ENCODE results near the gene SPATA3. TPM values are rescaled to one million over a fixed set of nuclear protein-coding genes. Genes with fewer than 3 reads are reported as not detected.

The SPATA3 gene
- total RNA-seq, 8 experiments from 2014 or later: 0.71 TPM; not detected in 7

GRCh38 chr2:231050018-231050901 lies 54.3 kb downstream of the SPATA3 start:
- in situ Hi-C loops (cut with MboI; ENCODE audit: low pct_unique_long_range_greater_than_20kb in 2 of 9, low sequenced_read_pairs in 9 of 9, unreplicated experiment in 9 of 9): no loop called here
- Histone ChIP-seq H3K27ac (no peak overlapping the region), H3K4me3 (no peak overlapping the region), H3K4me1 (replicated peaks in 1 of 2) (peaks cover 0 to 6% of the 10 kb centered on the region in 2 donors)
- peak in 1 of 8 experiments; percentile 55 for ATAC-seq (replicated peaks in 6 of 8)
- WGBS, 10 experiments: 0 to 84% (median 49%) methylated on average over 2 to 5 of the region's 9 CpGs; no CpG with 5 or more reads in 2 of the 10 experiments

- peaks cover 0 to 6% of the 10 kb centered on the region in 2 donors for H3K4me1 ChIP-seq (replicated peaks in 1 of 2)
- no peak overlapping the region for H3K27ac ChIP-seq
- 11 to 88% (median 40%) methylated on average over 2 to 5 of the region's 5 CpGs; no CpG with 5 or more reads in 5 of the 10 experiments for WGBS, 10 experiments
- in situ Hi-C loops (cut with MboI; ENCODE audit: low pct_unique_long_range_greater_than_20kb in 2 of 9, low sequenced_read_pairs in 9 of 9, unreplicated experiment in 9 of 9): no loop called here
- no peak for ATAC-seq (replicated peaks in 6 of 8)
- no peak overlapping the region for H3K4me3 ChIP-seq
Observed at GRCh38 chr2:231051116-231051515, 55.2 kb downstream of the SPATA3 start.

DNA sequence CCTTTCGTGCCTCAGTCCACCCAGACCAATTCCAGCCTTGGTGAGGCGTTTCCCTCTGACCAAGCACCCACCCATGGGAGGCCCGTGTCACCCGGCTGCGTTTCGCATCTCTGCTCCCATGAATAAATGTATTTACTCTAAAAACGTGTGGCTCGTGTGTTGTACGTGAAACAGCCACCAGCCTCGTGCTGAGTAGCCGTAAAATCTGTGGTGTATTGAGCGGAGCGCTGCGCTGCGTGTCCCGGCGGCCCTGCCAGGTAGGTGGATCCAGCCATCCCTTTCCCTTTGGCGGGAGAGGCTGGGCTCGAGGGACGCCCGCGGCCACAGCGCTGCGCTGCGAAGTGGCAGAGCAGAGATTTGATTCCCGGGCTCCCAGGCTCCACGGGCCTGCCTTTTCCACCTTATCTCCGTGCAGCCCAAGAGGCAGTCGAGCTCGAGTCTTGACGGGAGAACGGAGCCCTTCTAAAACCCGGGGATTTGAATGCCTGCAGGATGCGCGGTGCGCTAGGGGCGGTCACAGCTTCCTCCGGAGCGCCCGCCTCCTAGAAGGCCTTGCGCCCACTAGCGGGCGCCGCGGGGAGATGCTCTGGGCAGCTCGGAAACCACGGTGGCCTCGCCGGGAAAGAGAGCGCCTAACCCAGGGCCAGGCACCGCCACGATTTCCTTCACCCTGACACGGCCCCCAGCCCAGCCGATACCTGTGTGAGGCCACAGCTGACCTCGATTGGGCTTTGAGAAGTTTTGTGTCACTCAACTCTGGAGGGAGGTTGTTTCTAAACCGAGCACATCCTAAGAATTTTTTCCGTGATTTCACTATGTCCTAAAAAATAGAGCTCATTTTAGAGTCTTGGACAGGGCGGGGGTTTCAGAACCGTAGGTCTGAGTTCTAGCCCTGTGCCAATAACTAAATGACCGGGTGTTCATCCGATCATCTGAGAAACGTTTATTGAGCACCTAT lies 56.9 kb downstream of the SPATA3 start:
- H3K4me3 ChIP-seq: peak overlapping the region; percentile 46 to 50 (median 46)
- H3K4me1 ChIP-seq (replicated peaks in 1 of 2): peaks cover 2 to 7% of the 10 kb centered on the region in 2 donors
- 0 to 61% (median 18%) methylated on average over 2 to 29 of the region's 62 CpGs; no CpG with 5 or more reads in 2 of the 10 experiments for WGBS, 10 experiments
- H3K27ac ChIP-seq: peak overlapping the region; percentile 19 to 44
- in situ Hi-C loops (cut with MboI; ENCODE audit: low pct_unique_long_range_greater_than_20kb in 2 of 9, low sequenced_read_pairs in 9 of 9, unreplicated experiment in 9 of 9): no loop called here
- peak; percentile 65 to 82 (median 76) for ATAC-seq (replicated peaks in 6 of 8)

GRCh38 chr2:231053846-231054245 lies 57.9 kb downstream of the SPATA3 start:
- ATAC-seq (replicated peaks in 6 of 8): no peak
- no peak overlapping the region for H3K27ac ChIP-seq
- H3K4me3 ChIP-seq: no peak overlapping the region
- 0 to 100% (median 81%) methylated on average over 1 to 4 of the region's 6 CpGs; no CpG with 5 or more reads in 2 of the 10 experiments for WGBS, 10 experiments
- H3K4me1 ChIP-seq (replicated peaks in 1 of 2): peaks cover 11 to 18% of the 10 kb centered on the region in 2 donors
- in situ Hi-C loops (cut with MboI; ENCODE audit: low pct_unique_long_range_greater_than_20kb in 2 of 9, low sequenced_read_pairs in 9 of 9, unreplicated experiment in 9 of 9): no loop called here

- peaks cover 13 to 15% of the 10 kb centered on the region in 2 donors for H3K4me1 ChIP-seq (replicated peaks in 1 of 2)
- in situ Hi-C loops (cut with MboI; ENCODE audit: low pct_unique_long_range_greater_than_20kb in 2 of 9, low sequenced_read_pairs in 9 of 9, unreplicated experiment in 9 of 9): no loop called here
- peak within 1 kb of the TSS; percentile 100 for H3K27ac ChIP-seq
- peak within 1 kb of the TSS; percentile 61 to 84 (median 77) for H3K4me3 ChIP-seq
- ATAC-seq (replicated peaks in 6 of 8): peak; percentile 76 to 86 (median 82)
- WGBS, 10 experiments: 0 to 10% (median 0%) methylated on average over 1 to 14 of the region's 73 CpGs; no CpG with 5 or more reads in 1 of the 10 experiments
Observed at GRCh38 chr2:231056453-231057416, 60.8 kb downstream of the SPATA3 start, which contains the start of gene PSMD1. TSS of gene PSMD1 (plus strand) at chr2:231056867. CDS start at chr2:231057026, 159 bp downstream.

DNA sequence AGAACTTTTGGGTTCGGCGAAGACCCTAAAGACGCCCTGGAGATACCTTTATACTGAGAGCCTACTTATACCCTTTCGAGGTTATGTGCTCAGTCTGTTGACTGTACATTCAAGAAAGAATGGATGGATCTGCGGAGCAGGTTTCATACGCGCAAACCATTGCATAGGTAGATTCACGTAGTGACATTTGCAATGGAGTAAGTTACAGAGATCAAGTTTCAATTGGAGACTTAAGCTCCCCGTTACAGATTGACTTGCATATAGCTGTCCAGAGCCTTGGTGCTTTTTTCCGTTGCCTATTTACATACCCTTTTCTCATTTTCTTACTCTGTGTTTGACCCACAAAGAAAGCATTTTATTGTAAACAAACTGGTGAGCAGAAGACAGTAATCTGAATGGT lies 61.7 kb downstream of the SPATA3 start:
- 0 to 15% (median 5%) methylated on average over 2 to 9 of the region's 10 CpGs; no CpG with 5 or more reads in 1 of the 10 experiments for WGBS, 10 experiments

More for the DNA sequence above, 61.7 kb downstream of the SPATA3 start:
- H3K4me3 ChIP-seq: peak overlapping the region; percentile 61 to 84 (median 77)
- ATAC-seq (replicated peaks in 6 of 8): peak in 1 of 8 experiments; percentile 1
- in situ Hi-C loops (cut with MboI; ENCODE audit: low pct_unique_long_range_greater_than_20kb in 2 of 9, low sequenced_read_pairs in 9 of 9, unreplicated experiment in 9 of 9): no loop called here
- H3K4me1 ChIP-seq (replicated peaks in 1 of 2): peaks cover 12 to 13% of the 10 kb centered on the region in 2 donors
- H3K27ac ChIP-seq: peak overlapping the region in 1 of 2 donors; percentile 100

Other genes with a start within 250 kb of the SPATA3 start
- gene ITM2C, start 131.2 kb upstream of the SPATA3 start, total RNA-seq: 100 to 1,000 TPM in 1 of 8 experiments, 10 to 100 TPM in 7; 25.9 to 442 (median 57.6) TPM
- under 1 TPM; 0.05 to 0.90 (median 0.23) TPM for gene GPR55, start 70.9 kb upstream of the SPATA3 start, total RNA-seq
- gene C2orf72, start 41.4 kb downstream of the SPATA3 start, total RNA-seq: 10 to 100 TPM in 1 of 8 experiments, 1 to 10 TPM in 4, under 1 TPM in 2, not detected in 1; 0.20 to 20.7 (median 3.4) TPM
- gene PSMD1, start 60.7 kb downstream of the SPATA3 start, total RNA-seq: 100 to 1,000 TPM in 4 of 8 experiments, 10 to 100 TPM in 4; 58.1 to 131 (median 93.1) TPM
- gene HTR2B, start 128.9 kb downstream of the SPATA3 start, total RNA-seq: 1 to 10 TPM in 2 of 8 experiments, under 1 TPM in 6; 0.27 to 3.4 (median 0.42) TPM
- gene ARMC9, start 202.5 kb downstream of the SPATA3 start, total RNA-seq: 10 to 100 TPM in 7 of 8 experiments, 1 to 10 TPM in 1; 7.2 to 22.6 (median 18.3) TPM

Measured in motor neuron (in vitro differentiated cells).